ENCODE measurements around the gene MYO7B.

Gene MYO7B

GRCh38 chr2:127588241-127588640 lies 52.8 kb downstream of the MYO7B start:
- DNase-seq (ENCODE audit: low spot score) = no peak

GRCh38 chr2:127589358-127589757 lies 53.9 kb downstream of the MYO7B start:
- DNase-seq (ENCODE audit: low spot score) = no peak

GRCh38 chr2:127589841-127590240 lies 54.4 kb downstream of the MYO7B start:
- DNase-seq (ENCODE audit: low spot score) = no peak

- no peak for DNase-seq (ENCODE audit: low spot score)
These were observed 55.1 kb downstream of the MYO7B start for GRCh38 chr2:127590386-127591190.

GRCh38 chr2:127591221-127591923 lies 55.9 kb downstream of the MYO7B start:
- DNase-seq (ENCODE audit: low spot score) = peak; percentile 67

GRCh38 chr2:127592761-127593227 lies 57.3 kb downstream of the MYO7B start:
- no peak for DNase-seq (ENCODE audit: low spot score)

- DNase-seq (ENCODE audit: low spot score) = no peak
These were observed 58.0 kb downstream of the MYO7B start for GRCh38 chr2:127593228-127594115.

GRCh38 chr2:127594116-127594591 lies 58.7 kb downstream of the MYO7B start:
- no peak for DNase-seq (ENCODE audit: low spot score)

- no peak for DNase-seq (ENCODE audit: low spot score)
These were observed 61.0 kb downstream of the MYO7B start for GRCh38 chr2:127596311-127597045.

- no peak for DNase-seq (ENCODE audit: low spot score)
These were observed 61.8 kb downstream of the MYO7B start for GRCh38 chr2:127597046-127597983.

GRCh38 chr2:127597984-127598380 lies 62.5 kb downstream of the MYO7B start:
- no peak for DNase-seq (ENCODE audit: low spot score)

- no peak for DNase-seq (ENCODE audit: low spot score)
These were observed 63.2 kb downstream of the MYO7B start for GRCh38 chr2:127598711-127599110.

- DNase-seq (ENCODE audit: low spot score) = no peak
These were observed 63.7 kb downstream of the MYO7B start for GRCh38 chr2:127599211-127599610.

- DNase-seq (ENCODE audit: low spot score) = no peak
These were observed 69.5 kb downstream of the MYO7B start for GRCh38 chr2:127604986-127605385.

- no peak for DNase-seq (ENCODE audit: low spot score)
These were observed 70.3 kb downstream of the MYO7B start for GRCh38 chr2:127605691-127606263.

GRCh38 chr2:127606625-127607398 lies 71.3 kb downstream of the MYO7B start:
- no peak for DNase-seq (ENCODE audit: low spot score)

- no peak for DNase-seq (ENCODE audit: low spot score)
These were observed 72.0 kb downstream of the MYO7B start for GRCh38 chr2:127607399-127607908.

GRCh38 chr2:127608061-127609030 lies 72.9 kb downstream of the MYO7B start:
- no peak for DNase-seq (ENCODE audit: low spot score)

Measured in cerebellar cortex (tissue), 1 donor.